Skeletal muscle cell (primary cell): Measurements from ENCODE around the gene CAPN8.
A peak's percentile ranks its signal among the peaks of the same experiment; 100 is the strongest.

ENCODE experiments used
- DNase-seq: peaks from one replicate; pipeline ENCODE4 v3.0.0-alpha.2; 2010; ENCODE audit warnings: low read depth
- H3K4me3 ChIP-seq: 2 replicates; pipeline ENCODE4 v1.5.1; 2011; ENCODE audit warnings: low read depth, mild to moderate bottlenecking, control low read depth, low read length, moderate library complexity

Gene CAPN8

GRCh38 chr1:223703668-223704013 is 38.1 kb upstream of the CAPN8 start:
- no peak overlapping the region for H3K4me3 ChIP-seq
- no peak for DNase-seq

- no peak overlapping the region for H3K4me3 ChIP-seq
- no peak for DNase-seq
Measured at GRCh38 chr1:223702735-223703667, 37.5 kb upstream of the CAPN8 start.

- peak overlapping the region; percentile 22 for H3K4me3 ChIP-seq
- DNase-seq = peak; percentile 91
Measured at GRCh38 chr1:223700942-223701637, 35.6 kb upstream of the CAPN8 start.

- no peak overlapping the region for H3K4me3 ChIP-seq
- no peak for DNase-seq
Measured at GRCh38 chr1:223700388-223700918, 35.0 kb upstream of the CAPN8 start.

- DNase-seq = no peak
- H3K4me3 ChIP-seq = no peak overlapping the region
Measured at GRCh38 chr1:223695941-223696340, 30.4 kb upstream of the CAPN8 start.

- no peak for DNase-seq
- H3K4me3 ChIP-seq = no peak overlapping the region
Measured at GRCh38 chr1:223695014-223695548, 29.6 kb upstream of the CAPN8 start.

- no peak for DNase-seq
- no peak overlapping the region for H3K4me3 ChIP-seq
Measured at GRCh38 chr1:223691121-223691520, 25.6 kb upstream of the CAPN8 start.

- no peak overlapping the region for H3K4me3 ChIP-seq
- no peak for DNase-seq
Measured at GRCh38 chr1:223684488-223684792, 18.9 kb upstream of the CAPN8 start.

GRCh38 chr1:223683586-223684487 is 18.3 kb upstream of the CAPN8 start:
- no peak overlapping the region for H3K4me3 ChIP-seq
- no peak for DNase-seq

- DNase-seq = no peak
Measured at GRCh38 chr1:223682502-223682901, 17.0 kb upstream of the CAPN8 start.

GRCh38 chr1:223680188-223680587 is 14.7 kb upstream of the CAPN8 start:
- no peak overlapping the region for H3K4me3 ChIP-seq

More at GRCh38 chr1:223682502-223682901, 17.0 kb upstream of the CAPN8 start:
- no peak overlapping the region for H3K4me3 ChIP-seq

GRCh38 chr1:223678841-223679240 is 13.3 kb upstream of the CAPN8 start:
- DNase-seq = no peak
- H3K4me3 ChIP-seq = no peak overlapping the region

More at GRCh38 chr1:223680188-223680587, 14.7 kb upstream of the CAPN8 start:
- no peak for DNase-seq

- no peak overlapping the region for H3K4me3 ChIP-seq
- no peak for DNase-seq
Measured at GRCh38 chr1:223674119-223674890, 8.8 kb upstream of the CAPN8 start.

GRCh38 chr1:223670458-223671159 is 5.1 kb upstream of the CAPN8 start:
- DNase-seq = peak; percentile 7
- no peak overlapping the region for H3K4me3 ChIP-seq

- H3K4me3 ChIP-seq = no peak overlapping the region
- no peak for DNase-seq
Measured at GRCh38 chr1:223669003-223669795, 3.7 kb upstream of the CAPN8 start.

GRCh38 chr1:223667484-223668182 is 2.1 kb upstream of the CAPN8 start:
- no peak for DNase-seq

GRCh38 chr1:223664106-223664505 is 1.4 kb downstream of the CAPN8 start:
- DNase-seq = no peak

More at GRCh38 chr1:223667484-223668182, 2.1 kb upstream of the CAPN8 start:
- H3K4me3 ChIP-seq = no peak overlapping the region

More at GRCh38 chr1:223664106-223664505, 1.4 kb downstream of the CAPN8 start:
- H3K4me3 ChIP-seq = no peak overlapping the region
